H9 (cell line): ENCODE measurements around the gene PCGF3. TPM values are rescaled to one million over a fixed set of nuclear protein-coding genes. Genes with fewer than 3 reads are reported as not detected.

Experiments used
- DNase-seq: peaks from one replicate; pipeline ENCODE4 v3.0.0-alpha.2; 2017
- H2AFZ ChIP-seq: one replicate; pipeline ENCODE4 v1.6.1; 2013; ENCODE audit warnings: mild to moderate bottlenecking, low read length, control low read depth, moderate library complexity
- H2AK5ac ChIP-seq: 2 replicates; pipeline ENCODE4 v1.6.1; 2013; ENCODE audit warnings: low read length, control low read depth, mixed read lengths; ENCODE audit not compliant: insufficient read length
- H2BK120ac ChIP-seq: one replicate; pipeline ENCODE4 v1.6.1; 2013; ENCODE audit warnings: low read depth, mild to moderate bottlenecking, low read length, control low read depth, inconsistent platforms; ENCODE audit not compliant: poor library complexity, severe bottlenecking
- H2BK12ac ChIP-seq: 2 replicates; pipeline ENCODE4 v1.6.1; 2013; ENCODE audit warnings: low read length, control low read depth, mixed read lengths, low read depth; ENCODE audit not compliant: insufficient read length
- H2BK15ac ChIP-seq: 2 replicates; pipeline ENCODE4 v1.6.1; 2013; ENCODE audit warnings: low read depth, low read length, control low read depth
- H2BK20ac ChIP-seq: one replicate; pipeline ENCODE4 v1.6.1; 2013; ENCODE audit warnings: low read depth, mild to moderate bottlenecking, low read length, control low read depth, inconsistent platforms; ENCODE audit not compliant: poor library complexity, severe bottlenecking
- H2BK5ac ChIP-seq: 2 replicates; pipeline ENCODE4 v1.6.1; 2013; ENCODE audit warnings: low read length, control low read depth, mixed read lengths; ENCODE audit not compliant: insufficient read length
- H3K14ac ChIP-seq: 2 replicates; pipeline ENCODE4 v1.6.1; 2013; ENCODE audit warnings: low read length, control low read depth; ENCODE audit not compliant: insufficient read depth
- H3K18ac ChIP-seq: 2 replicates; pipeline ENCODE4 v1.6.1; 2013; ENCODE audit warnings: low read depth, mild to moderate bottlenecking, mixed read lengths, low read length, control low read depth; ENCODE audit not compliant: insufficient read length
- H3K23ac ChIP-seq: 2 replicates; pipeline ENCODE4 v1.6.1; 2013; ENCODE audit warnings: low read length, control low read depth, mixed read lengths, low read depth; ENCODE audit not compliant: insufficient read length
- H3K23me2 ChIP-seq: 2 replicates; pipeline ENCODE4 v1.6.1; 2013; ENCODE audit warnings: low read depth, mild to moderate bottlenecking, mixed read lengths, low read length, control low read depth; ENCODE audit not compliant: insufficient read length, poor library complexity, severe bottlenecking
- H3K27ac ChIP-seq: 2 replicates; pipeline ENCODE4 v1.5.1; 2013; ENCODE audit warnings: low read length, control low read depth, mixed read lengths, low read depth; ENCODE audit not compliant: insufficient read length
- H3K27me3 ChIP-seq: 2 replicates; pipeline ENCODE4 v1.6.1; 2013; ENCODE audit warnings: low read length, control low read depth, inconsistent platforms; ENCODE audit not compliant: insufficient read depth
- H3K4ac ChIP-seq: 2 replicates; pipeline ENCODE4 v1.6.1; 2013; ENCODE audit warnings: low read depth, mild to moderate bottlenecking, control low read depth, inconsistent platforms, low read length, moderate library complexity
- H3K4me1 ChIP-seq: 2 replicates; pipeline ENCODE4 v1.6.1; 2013; ENCODE audit warnings: low read length, control low read depth, inconsistent platforms; ENCODE audit not compliant: insufficient read depth
- H3K4me2 ChIP-seq: 2 replicates; pipeline ENCODE4 v1.6.1; 2013; ENCODE audit warnings: low read length, control low read depth, mixed read lengths; ENCODE audit not compliant: insufficient read length, insufficient read depth
- H3K56ac ChIP-seq: 2 replicates; pipeline ENCODE4 v1.6.1; 2013; ENCODE audit warnings: low read depth, mild to moderate bottlenecking, mixed read lengths, low read length, control low read depth; ENCODE audit not compliant: insufficient read length
- H3K79me1 ChIP-seq: 2 replicates; pipeline ENCODE4 v1.6.1; 2013; ENCODE audit warnings: low read depth, mild to moderate bottlenecking, moderate library complexity, low read length, control low read depth, inconsistent platforms; ENCODE audit not compliant: insufficient read depth, poor library complexity, severe bottlenecking
- H3K79me2 ChIP-seq: 2 replicates; pipeline ENCODE4 v1.6.1; 2013; ENCODE audit warnings: low read length, control low read depth, inconsistent platforms; ENCODE audit not compliant: insufficient read depth
- H3K9ac ChIP-seq: 2 replicates; pipeline ENCODE4 v1.6.1; 2013; ENCODE audit warnings: low read length, control low read depth, mixed read lengths; ENCODE audit not compliant: insufficient read length; ENCODE audit errors: extremely low read depth
- H3K9me3 ChIP-seq: one replicate; pipeline ENCODE4 v1.6.1; 2013; ENCODE audit warnings: low read depth, low read length, inconsistent platforms; ENCODE audit not compliant: control insufficient read depth
- H3T11ph ChIP-seq: one replicate; pipeline ENCODE4 v1.6.1; 2013; ENCODE audit warnings: mild to moderate bottlenecking, low read length, control low read depth, inconsistent platforms
- H4K20me1 ChIP-seq: one replicate; pipeline ENCODE4 v1.6.1; 2013; ENCODE audit not compliant: control insufficient read depth, insufficient read length, insufficient read depth
- H4K5ac ChIP-seq: 2 replicates; pipeline ENCODE4 v1.6.1; 2013; ENCODE audit warnings: low read depth, mild to moderate bottlenecking, mixed read lengths, low read length, control low read depth; ENCODE audit not compliant: insufficient read length
- H4K8ac ChIP-seq: replicated peaks from 2 replicates; pipeline ENCODE4 v1.6.1; 2013; ENCODE audit warnings: low read length, control low read depth, mixed read lengths, low read depth; ENCODE audit not compliant: insufficient read length
- H4K91ac ChIP-seq: 2 replicates; pipeline ENCODE4 v1.6.1; 2013; ENCODE audit warnings: low read depth, mild to moderate bottlenecking, moderate library complexity, mixed read lengths, low read length, control low read depth; ENCODE audit not compliant: insufficient read length
- H3K27ac Mint-ChIP-seq, 3 experiments: 2 replicates in 2 of 3; 3 replicates in 1 of 3; pipeline ENCODE4 v1.8.0; 2020 to 2021; ENCODE audit warnings: mixed read lengths in 3 of 3, mild to moderate bottlenecking in 1 of 3, moderate library complexity in 1 of 3
- H3K27me3 Mint-ChIP-seq: 2 replicates; pipeline ENCODE4 v1.8.0; 2021; ENCODE audit warnings: low read depth, mild to moderate bottlenecking, moderate library complexity, mixed read lengths
- H3K36me3 Mint-ChIP-seq, 3 experiments: 2 replicates in 2 of 3; 3 replicates in 1 of 3; pipeline ENCODE4 v1.8.0; 2020 to 2021; ENCODE audit warnings: low read depth in 3 of 3, mixed read lengths in 3 of 3; ENCODE audit not compliant: insufficient read depth in 1 of 3
- H3K4me1 Mint-ChIP-seq, 2 experiments: 2 replicates each; pipeline ENCODE4 v1.8.0; 2020; ENCODE audit warnings: mixed read lengths in 2 of 2
- H3K4me3 Mint-ChIP-seq, 2 experiments: 2 replicates in 1 of 2; 3 replicates in 1 of 2; pipeline ENCODE4 v1.8.0; 2020 to 2021; ENCODE audit warnings: mild to moderate bottlenecking in 2 of 2, mixed read lengths in 2 of 2, moderate library complexity in 1 of 2
- H3K9me3 Mint-ChIP-seq, 2 experiments: 2 replicates in 1 of 2; 3 replicates in 1 of 2; pipeline ENCODE4 v1.8.0; 2020; ENCODE audit warnings: mild to moderate bottlenecking in 2 of 2, mixed read lengths in 2 of 2, moderate library complexity in 1 of 2
- CTCF ChIP-seq: fragments of 200-600 bp; sonication (generic); conservative IDR thresholded peaks from 3 replicates; pipeline ENCODE4 v1.8.0; 2021; ENCODE audit warnings: antibody characterized with exemption, mild to moderate bottlenecking
- WGBS: extraction: QIAGEN DNeasy Blood & Tissue Kit; methylation state at CpG from one replicate; pipeline ENCODE4 v1.1.7; 2013; ENCODE audit warnings: missing lambda C conversion rate, low lambda C conversion rate, mixed read lengths; ENCODE audit not compliant: insufficient read length; ENCODE audit errors: extremely low coverage; 5-methylcytosine and 5-hydroxymethylcytosine counted together
- total RNA-seq: library from RNA; stranded (reverse); gene quantifications from 2 replicates; pipeline ENCODE4 v1.2.1, GENCODE V29; 2021

PCGF3 gene
- total RNA-seq, 1 experiment from 2014 or later, result 43.1 TPM

GRCh38 chr4:727576-727975 lies 21.9 kb downstream of the PCGF3 start:
- H3K4me1 ChIP-seq, result no peaks in the 10 kb centered on the region
- no peak overlapping the region for H3K14ac ChIP-seq
- H3K4me2 ChIP-seq, result no peak overlapping the region
- Mint-ChIP-seq H3K4me1 (no peaks in the 10 kb centered on the region), H3K4me3 (no peak overlapping the region), H3K36me3 (peaks cover 14 to 44% (median 28%) of the 10 kb centered on the region in 3 experiments), H3K27ac (no peak overlapping the region), H3K9me3 (no peaks in the 10 kb centered on the region), H3K27me3 (no peaks in the 10 kb centered on the region)
- H2AK5ac ChIP-seq, result no peak overlapping the region
- no CpG with 5 or more reads among the region's 6 CpGs for WGBS
- H3K56ac ChIP-seq, result no peak overlapping the region
- H3K79me2 ChIP-seq, result peaks cover 15% of the 10 kb centered on the region; the same call in 1 of the 2 replicates
- H4K91ac ChIP-seq, result no peak overlapping the region
- H2AFZ ChIP-seq, result no peak overlapping the region
- no peak overlapping the region for H2BK20ac ChIP-seq
- no peak overlapping the region for H2BK5ac ChIP-seq
- no peak for TF ChIP-seq CTCF
- H3K4ac ChIP-seq, result no peak overlapping the region
- H3K23ac ChIP-seq, result no peak overlapping the region
- H4K8ac ChIP-seq, result no peak overlapping the region
- peaks cover 3% of the 10 kb centered on the region for H3K79me1 ChIP-seq
- H3K18ac ChIP-seq, result no peak overlapping the region
- H3K27me3 ChIP-seq, result no peaks in the 10 kb centered on the region
- no peak overlapping the region for H2BK15ac ChIP-seq
- no peaks in the 10 kb centered on the region for H3K9me3 ChIP-seq
- DNase-seq, result no peak
- H3K9ac ChIP-seq, result no peak overlapping the region
- no peak overlapping the region for H3T11ph ChIP-seq
- no peak overlapping the region for H2BK12ac ChIP-seq
- no peak overlapping the region for H3K27ac ChIP-seq
- no peaks in the 10 kb centered on the region for H3K23me2 ChIP-seq
- H4K5ac ChIP-seq, result no peak overlapping the region
- H2BK120ac ChIP-seq, result no peak overlapping the region
- peaks cover under 1% of the 10 kb centered on the region for H4K20me1 ChIP-seq
